ENCODE measurements around the gene ANLN.

ANLN gene

DNA sequence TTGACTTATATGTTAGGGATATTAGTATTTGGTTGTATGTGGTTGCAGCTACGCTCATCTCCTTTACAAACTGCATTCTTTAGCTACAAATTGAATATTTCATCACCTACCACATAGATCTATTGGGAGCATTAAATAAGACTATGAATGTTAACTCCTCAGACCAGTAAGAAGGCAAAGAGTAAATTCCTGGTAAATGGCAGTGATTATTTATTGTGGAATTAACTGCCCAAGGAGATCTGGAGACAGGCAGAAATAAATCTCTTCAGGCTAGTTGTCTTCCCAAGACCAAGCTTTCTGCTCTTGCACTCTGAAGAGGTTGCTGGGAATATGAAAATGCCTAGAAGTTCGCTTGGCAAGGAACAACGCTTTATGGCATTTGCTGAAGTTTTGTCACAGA, 74.6 kb downstream of the ANLN start:
- TF ChIP-seq POLR2AphosphoS5 (IDR thresholded peaks at IDR 0.05; ENCODE audit: low read depth, low read length) (no peak), SIN3A (IDR thresholded peaks at IDR 0.05; ENCODE audit: borderline replicate concordance, insufficient read depth, low read length) (no peak), FOXP2 (optimal IDR thresholded peaks at IDR 0.05; ENCODE audit: borderline replicate concordance, extremely low read depth, extremely low read length, insufficient read depth) (no peak), TAF1 (IDR thresholded peaks at IDR 0.05; ENCODE audit: borderline replicate concordance, insufficient read depth, low read length) (no peak)
- TF ChIP-seq, protein P1, sequence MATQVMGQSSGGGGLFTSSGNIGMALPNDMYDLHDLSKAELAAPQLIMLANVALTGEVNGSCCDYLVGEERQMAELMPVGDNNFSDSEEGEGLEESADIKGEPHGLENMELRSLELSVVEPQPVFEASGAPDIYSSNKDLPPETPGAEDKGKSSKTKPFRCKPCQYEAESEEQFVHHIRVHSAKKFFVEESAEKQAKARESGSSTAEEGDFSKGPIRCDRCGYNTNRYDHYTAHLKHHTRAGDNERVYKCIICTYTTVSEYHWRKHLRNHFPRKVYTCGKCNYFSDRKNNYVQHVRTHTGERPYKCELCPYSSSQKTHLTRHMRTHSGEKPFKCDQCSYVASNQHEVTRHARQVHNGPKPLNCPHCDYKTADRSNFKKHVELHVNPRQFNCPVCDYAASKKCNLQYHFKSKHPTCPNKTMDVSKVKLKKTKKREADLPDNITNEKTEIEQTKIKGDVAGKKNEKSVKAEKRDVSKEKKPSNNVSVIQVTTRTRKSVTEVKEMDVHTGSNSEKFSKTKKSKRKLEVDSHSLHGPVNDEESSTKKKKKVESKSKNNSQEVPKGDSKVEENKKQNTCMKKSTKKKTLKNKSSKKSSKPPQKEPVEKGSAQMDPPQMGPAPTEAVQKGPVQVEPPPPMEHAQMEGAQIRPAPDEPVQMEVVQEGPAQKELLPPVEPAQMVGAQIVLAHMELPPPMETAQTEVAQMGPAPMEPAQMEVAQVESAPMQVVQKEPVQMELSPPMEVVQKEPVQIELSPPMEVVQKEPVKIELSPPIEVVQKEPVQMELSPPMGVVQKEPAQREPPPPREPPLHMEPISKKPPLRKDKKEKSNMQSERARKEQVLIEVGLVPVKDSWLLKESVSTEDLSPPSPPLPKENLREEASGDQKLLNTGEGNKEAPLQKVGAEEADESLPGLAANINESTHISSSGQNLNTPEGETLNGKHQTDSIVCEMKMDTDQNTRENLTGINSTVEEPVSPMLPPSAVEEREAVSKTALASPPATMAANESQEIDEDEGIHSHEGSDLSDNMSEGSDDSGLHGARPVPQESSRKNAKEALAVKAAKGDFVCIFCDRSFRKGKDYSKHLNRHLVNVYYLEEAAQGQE (IDR thresholded peaks at IDR 0.05; ENCODE audit: insufficient read depth in 1 of 2, low read depth in 2 of 2, low read length in 2 of 2): no peak

- TF ChIP-seq TAF1 (IDR thresholded peaks at IDR 0.05; ENCODE audit: borderline replicate concordance, insufficient read depth, low read length) (no peak), SIN3A (IDR thresholded peaks at IDR 0.05; ENCODE audit: borderline replicate concordance, insufficient read depth, low read length) (no peak), FOXP2 (optimal IDR thresholded peaks at IDR 0.05; ENCODE audit: borderline replicate concordance, extremely low read depth, extremely low read length, insufficient read depth) (no peak), POLR2AphosphoS5 (IDR thresholded peaks at IDR 0.05; ENCODE audit: low read depth, low read length) (no peak)
- TF ChIP-seq, protein P1 (IDR thresholded peaks at IDR 0.05; ENCODE audit: insufficient read depth in 1 of 2, low read depth in 2 of 2, low read length in 2 of 2): no peak
Measured at GRCh38 chr7:36468370-36469101, 78.9 kb downstream of the ANLN start.

DNA sequence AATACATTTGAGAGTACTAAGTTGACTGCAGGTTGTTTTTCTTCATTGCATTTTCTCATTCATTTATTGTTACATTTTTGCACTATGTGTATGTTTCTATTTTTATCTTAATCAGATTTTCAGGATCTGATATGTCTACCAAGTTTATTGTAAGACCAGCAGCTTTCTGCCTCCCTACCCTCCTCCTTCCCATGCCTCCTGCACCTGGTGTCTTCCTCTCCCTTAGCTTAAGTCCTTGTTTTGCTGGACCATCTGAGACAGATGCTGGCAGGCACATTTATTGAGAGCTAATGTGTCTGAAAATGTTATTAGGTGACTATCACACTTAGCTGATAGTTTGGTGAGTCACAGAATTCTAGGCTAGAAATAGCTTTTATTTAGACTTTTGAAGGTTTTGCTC, 79.6 kb downstream of the ANLN start:
- TF ChIP-seq SIN3A (IDR thresholded peaks at IDR 0.05; ENCODE audit: borderline replicate concordance, insufficient read depth, low read length): no peak
- TF ChIP-seq TAF1 (IDR thresholded peaks at IDR 0.05; ENCODE audit: borderline replicate concordance, insufficient read depth, low read length): no peak
- TF ChIP-seq POLR2AphosphoS5 (IDR thresholded peaks at IDR 0.05; ENCODE audit: low read depth, low read length): no peak
- no peak for TF ChIP-seq FOXP2 (optimal IDR thresholded peaks at IDR 0.05; ENCODE audit: borderline replicate concordance, extremely low read depth, extremely low read length, insufficient read depth)
- TF ChIP-seq, protein P1 (IDR thresholded peaks at IDR 0.05; ENCODE audit: insufficient read depth in 1 of 2, low read depth in 2 of 2, low read length in 2 of 2): no peak

GRCh38 chr7:36472141-36472729, 82.6 kb downstream of the ANLN start:
- TF ChIP-seq TAF1 (IDR thresholded peaks at IDR 0.05; ENCODE audit: borderline replicate concordance, insufficient read depth, low read length) (no peak), SIN3A (IDR thresholded peaks at IDR 0.05; ENCODE audit: borderline replicate concordance, insufficient read depth, low read length) (no peak), FOXP2 (optimal IDR thresholded peaks at IDR 0.05; ENCODE audit: borderline replicate concordance, extremely low read depth, extremely low read length, insufficient read depth) (no peak), POLR2AphosphoS5 (IDR thresholded peaks at IDR 0.05; ENCODE audit: low read depth, low read length) (no peak)
- TF ChIP-seq, protein P1 (IDR thresholded peaks at IDR 0.05; ENCODE audit: insufficient read depth in 1 of 2, low read depth in 2 of 2, low read length in 2 of 2): no peak
